Karpas-422 (cell line): Measurements from ENCODE around the gene ART5. TPM values are rescaled to one million over a fixed set of nuclear protein-coding genes. Genes with fewer than 3 reads are reported as not detected.
A peak's percentile ranks its signal among the peaks of the same experiment; 100 is the strongest.

Experiments
- DNase-seq: peaks from one replicate; pipeline ENCODE4 v3.0.0-alpha.2; 2015
- H2AFZ ChIP-seq: fragments of 200-600 bp; sonication (generic); 2 replicates; pipeline ENCODE4 v1.6.1; 2014; ENCODE audit warnings: antibody characterized with exemption, low read length, mixed read lengths
- H3K27ac ChIP-seq: fragments of 200-600 bp; sonication (generic); 2 replicates; pipeline ENCODE4 v1.5.1; 2014; ENCODE audit warnings: mild to moderate bottlenecking, low read length, moderate library complexity
- H3K27me3 ChIP-seq: fragments of 200-600 bp; sonication (generic); 2 replicates; pipeline ENCODE4 v1.6.1; 2014; ENCODE audit warnings: low read length, mixed read lengths
- H3K36me3 ChIP-seq: fragments of 200-600 bp; sonication (generic); 2 replicates; pipeline ENCODE4 v1.6.1; 2014; ENCODE audit warnings: low read length, mixed read lengths; ENCODE audit not compliant: insufficient read depth
- H3K4me1 ChIP-seq: fragments of 200-600 bp; sonication (generic); 2 replicates; pipeline ENCODE4 v1.6.1; 2014; ENCODE audit warnings: mild to moderate bottlenecking, low read length, mixed read lengths
- H3K4me2 ChIP-seq: fragments of 200-600 bp; sonication (generic); 2 replicates; pipeline ENCODE4 v1.6.1; 2014; ENCODE audit warnings: low read length, low read depth, mild to moderate bottlenecking; ENCODE audit not compliant: poor library complexity, severe bottlenecking
- H3K4me3 ChIP-seq: fragments of 200-600 bp; sonication (generic); 2 replicates; pipeline ENCODE4 v1.5.1; 2014; ENCODE audit warnings: mild to moderate bottlenecking, antibody characterized with exemption, low read length, mixed read lengths
- H3K79me2 ChIP-seq: fragments of 200-600 bp; sonication (generic); 2 replicates; pipeline ENCODE4 v1.6.1; 2014; ENCODE audit warnings: mild to moderate bottlenecking, low read length, mixed read lengths
- H3K9ac ChIP-seq: fragments of 200-600 bp; sonication (generic); 2 replicates; pipeline ENCODE4 v1.6.0; 2014; ENCODE audit warnings: low read length
- H3K9me2 ChIP-seq: fragments of 200-600 bp; sonication (generic), shearing (Covaris generic); replicated peaks from 2 replicates; pipeline ENCODE4 v1.6.0; 2014; ENCODE audit warnings: mild to moderate bottlenecking, low read length, moderate library complexity; ENCODE audit not compliant: insufficient read depth
- H3K9me3 ChIP-seq: fragments of 300-700, 200-600 bp; sonication (generic); 2 replicates; pipeline ENCODE4 v1.6.1; 2014; ENCODE audit warnings: low read length, mixed read lengths
- H4K20me1 ChIP-seq: fragments of 200-600 bp; sonication (generic); 2 replicates; pipeline ENCODE4 v1.6.1; 2014; ENCODE audit warnings: mild to moderate bottlenecking, antibody characterized with exemption, low read length, low read depth; ENCODE audit not compliant: insufficient read depth
- total RNA-seq: library from RNA; depleted of rRNA; stranded (reverse); fragments of >200 nt; shearing (Covaris generic); gene quantifications from 2 replicates; pipeline ENCODE4 v1.2.3, GENCODE V29; 2014; ENCODE audit warnings: low replicate concordance; rRNA removed

The ART5 gene, protein sequence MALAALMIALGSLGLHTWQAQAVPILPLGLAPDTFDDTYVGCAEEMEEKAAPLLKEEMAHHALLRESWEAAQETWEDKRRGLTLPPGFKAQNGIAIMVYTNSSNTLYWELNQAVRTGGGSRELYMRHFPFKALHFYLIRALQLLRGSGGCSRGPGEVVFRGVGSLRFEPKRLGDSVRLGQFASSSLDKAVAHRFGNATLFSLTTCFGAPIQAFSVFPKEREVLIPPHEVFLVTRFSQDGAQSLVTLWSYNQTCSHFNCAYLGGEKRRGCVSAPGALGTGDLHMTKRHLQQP
- not detected in 2 replicates for total RNA-seq

DNA sequence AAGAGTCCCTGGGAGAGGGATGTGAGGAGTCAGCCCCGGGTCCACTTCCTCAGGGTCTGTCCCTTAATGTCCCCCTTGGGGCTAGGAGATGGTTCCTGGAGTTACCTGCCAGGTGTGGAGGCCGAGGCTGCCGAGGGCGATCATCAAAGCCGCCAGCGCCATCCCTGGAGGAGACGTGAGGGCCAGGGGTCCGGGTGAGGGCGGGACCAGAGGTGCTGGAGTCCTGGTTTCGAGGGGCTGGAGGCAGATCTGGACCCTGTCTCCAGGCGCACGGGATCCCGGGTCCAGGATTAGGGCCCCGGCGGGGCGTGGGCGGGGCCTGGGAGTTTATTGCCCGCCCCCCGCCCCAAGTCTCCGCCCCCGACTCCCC lies at the start of gene ART5:
Gene ART5 (minus strand): TSS at position 292 of the 370 bp plus-strand sequence. CDS start 130 bp downstream, at position 162.
- no peaks in the 10 kb centered on the region for H3K36me3 ChIP-seq
- no peak within 1 kb of the TSS for H3K27ac ChIP-seq
- H3K9me3 ChIP-seq: no peaks in the 10 kb centered on the region
- H3K4me3 ChIP-seq: no peak within 1 kb of the TSS
- H3K9me2 ChIP-seq: no peaks in the 10 kb centered on the region
- no peaks in the 10 kb centered on the region for H3K4me1 ChIP-seq
- no peak within 1 kb of the TSS for H3K4me2 ChIP-seq
- H2AFZ ChIP-seq: no peak within 1 kb of the TSS
- DNase-seq: peak; percentile 12
- no peaks in the 10 kb centered on the region for H4K20me1 ChIP-seq
- no peaks in the 10 kb centered on the region for H3K27me3 ChIP-seq
- H3K9ac ChIP-seq: no peak within 1 kb of the TSS
- H3K79me2 ChIP-seq: no peaks in the 10 kb centered on the region

DNA sequence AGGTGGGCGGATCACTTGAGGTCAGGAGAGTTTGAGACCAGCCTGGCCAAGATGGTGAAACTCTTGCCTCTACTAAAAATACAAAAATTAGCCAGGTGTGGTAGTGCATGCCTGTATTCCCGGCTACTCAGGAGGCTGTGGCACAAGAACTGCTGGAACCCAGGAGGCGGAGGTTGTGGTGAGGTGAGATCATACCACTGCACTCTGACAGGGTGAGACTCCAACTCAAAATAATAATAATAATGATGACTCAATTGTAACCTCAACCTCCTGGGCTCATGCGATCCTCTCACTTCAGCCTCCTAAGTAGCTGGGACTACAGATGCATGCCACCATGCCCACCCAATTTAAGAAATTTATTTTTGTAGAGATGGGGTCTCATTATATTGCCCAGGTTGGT lies 45.0 kb upstream of the ART5 start:
- Histone ChIP-seq H3K36me3 (peaks cover 62% of the 10 kb centered on the region; the same call in 1 of the 2 replicates), H3K9me2 (no peaks in the 10 kb centered on the region)

GRCh38 chr11:3685923-3686322 lies 44.1 kb upstream of the ART5 start:
- Histone ChIP-seq H3K36me3 (peaks cover 62% of the 10 kb centered on the region; the same call in 1 of the 2 replicates), H3K4me3 (no peak overlapping the region), H3K79me2 (no peaks in the 10 kb centered on the region), H3K9me2 (no peaks in the 10 kb centered on the region), H4K20me1 (no peaks in the 10 kb centered on the region), H3K27me3 (no peaks in the 10 kb centered on the region), H3K4me2 (no peak overlapping the region), H3K9ac (no peak overlapping the region), H2AFZ (no peak overlapping the region), H3K27ac (no peak overlapping the region), H3K4me1 (no peaks in the 10 kb centered on the region), H3K9me3 (no peaks in the 10 kb centered on the region)
- DNase-seq: no peak

More for the DNA sequence above, 45.0 kb upstream of the ART5 start:
- Histone ChIP-seq H3K4me3 (no peak overlapping the region), H3K4me2 (no peak overlapping the region), H3K79me2 (no peaks in the 10 kb centered on the region), H4K20me1 (no peaks in the 10 kb centered on the region), H2AFZ (no peak overlapping the region), H3K4me1 (no peaks in the 10 kb centered on the region), H3K27ac (no peak overlapping the region), H3K27me3 (no peaks in the 10 kb centered on the region), H3K9me3 (no peaks in the 10 kb centered on the region), H3K9ac (no peak overlapping the region)
- DNase-seq: no peak

GRCh38 chr11:3684819-3685172 lies 43.0 kb upstream of the ART5 start:
- DNase-seq: no peak
- H3K9ac ChIP-seq: no peak overlapping the region

DNA sequence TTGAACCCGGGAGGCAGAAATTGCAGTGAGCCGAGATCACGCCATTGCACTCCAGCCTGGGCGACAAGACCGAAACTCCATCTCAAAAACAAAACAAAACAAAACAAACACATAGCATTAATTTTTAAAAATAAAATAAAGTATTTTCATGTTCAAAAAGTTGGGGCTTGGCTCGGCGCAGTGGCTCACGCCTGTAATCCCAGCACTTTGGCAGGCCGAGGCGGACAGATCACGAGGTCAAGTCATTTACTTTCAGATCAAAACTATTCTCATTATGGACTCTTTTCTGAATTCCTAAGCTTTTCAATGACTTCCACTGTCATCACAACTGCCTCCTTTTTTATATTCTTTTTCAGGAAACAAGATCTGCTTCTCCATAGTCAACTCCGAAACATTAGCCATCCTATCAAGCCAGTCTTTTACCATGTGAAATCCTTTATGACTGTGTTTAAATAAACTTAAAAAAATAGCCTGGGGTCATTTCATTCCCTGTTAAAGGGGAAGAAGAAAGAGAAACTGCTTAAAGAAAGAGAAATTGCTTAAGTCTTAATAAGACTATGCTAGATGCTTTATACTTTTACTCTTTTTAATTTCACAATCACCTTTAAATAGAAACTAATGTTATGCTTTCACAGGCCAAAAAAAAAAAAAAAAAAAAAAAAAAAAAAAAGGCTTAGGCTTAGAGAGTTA lies 42.5 kb upstream of the ART5 start:
- Histone ChIP-seq H3K27me3 (no peaks in the 10 kb centered on the region), H3K9me2 (no peaks in the 10 kb centered on the region), H3K27ac (no peak overlapping the region), H3K4me1 (no peaks in the 10 kb centered on the region), H3K9me3 (no peaks in the 10 kb centered on the region), H3K4me3 (no peak overlapping the region), H3K36me3 (peaks cover 67% of the 10 kb centered on the region), H3K79me2 (no peaks in the 10 kb centered on the region), H3K4me2 (no peak overlapping the region), H2AFZ (no peak overlapping the region), H4K20me1 (no peaks in the 10 kb centered on the region), H3K9ac (no peak overlapping the region)
- DNase-seq: no peak

More at GRCh38 chr11:3684819-3685172, 43.0 kb upstream of the ART5 start:
- no peaks in the 10 kb centered on the region for H3K9me2 ChIP-seq
- H3K9me3 ChIP-seq: no peaks in the 10 kb centered on the region
- no peaks in the 10 kb centered on the region for H4K20me1 ChIP-seq
- no peak overlapping the region for H3K4me2 ChIP-seq
- H3K36me3 ChIP-seq: peaks cover 62% of the 10 kb centered on the region; the same call in 1 of the 2 replicates
- H3K79me2 ChIP-seq: no peaks in the 10 kb centered on the region
- H2AFZ ChIP-seq: no peak overlapping the region
- H3K27me3 ChIP-seq: no peaks in the 10 kb centered on the region
- H3K4me1 ChIP-seq: no peaks in the 10 kb centered on the region
- no peak overlapping the region for H3K4me3 ChIP-seq
- no peak overlapping the region for H3K27ac ChIP-seq

DNA sequence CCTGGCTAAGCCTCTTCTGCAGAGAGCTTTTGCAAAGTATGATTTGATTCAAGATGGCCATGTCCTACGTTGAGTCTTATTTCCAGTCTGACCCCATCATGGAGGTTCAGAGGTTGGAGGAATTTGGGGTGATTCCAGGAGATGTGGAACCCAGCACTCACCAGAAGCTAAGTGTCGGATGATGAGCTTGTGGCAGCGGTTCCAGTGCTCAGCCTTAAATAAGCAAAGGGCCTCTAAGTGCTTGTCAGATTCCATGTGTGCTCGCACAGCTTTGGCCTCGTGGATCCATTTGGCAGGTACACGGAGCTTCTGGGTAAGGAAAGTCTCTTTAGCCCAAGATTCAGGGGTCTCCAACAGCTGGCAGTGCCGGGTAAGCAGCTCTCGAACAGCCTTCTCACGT lies 41.2 kb upstream of the ART5 start:
- DNase-seq: no peak
- Histone ChIP-seq H3K4me3 (no peak overlapping the region), H3K4me2 (no peak overlapping the region), H3K36me3 (peaks cover 79% of the 10 kb centered on the region), H2AFZ (no peak overlapping the region), H3K9ac (no peak overlapping the region), H3K9me3 (no peaks in the 10 kb centered on the region), H4K20me1 (no peaks in the 10 kb centered on the region), H3K4me1 (no peaks in the 10 kb centered on the region), H3K9me2 (no peaks in the 10 kb centered on the region), H3K27me3 (no peaks in the 10 kb centered on the region), H3K27ac (no peak overlapping the region), H3K79me2 (no peaks in the 10 kb centered on the region)

- no peak overlapping the region for H2AFZ ChIP-seq
- DNase-seq: no peak
- no peaks in the 10 kb centered on the region for H3K9me2 ChIP-seq
- no peaks in the 10 kb centered on the region for H3K4me1 ChIP-seq
- peaks cover 80% of the 10 kb centered on the region for H3K36me3 ChIP-seq
- H3K9ac ChIP-seq: no peak overlapping the region
- H3K4me2 ChIP-seq: no peak overlapping the region
- H3K9me3 ChIP-seq: no peaks in the 10 kb centered on the region
- H3K27me3 ChIP-seq: no peaks in the 10 kb centered on the region
- H4K20me1 ChIP-seq: no peaks in the 10 kb centered on the region
- no peaks in the 10 kb centered on the region for H3K79me2 ChIP-seq
- H3K4me3 ChIP-seq: no peak overlapping the region
- H3K27ac ChIP-seq: no peak overlapping the region
Measured at GRCh38 chr11:3679077-3679476, 37.3 kb upstream of the ART5 start.

- H3K27me3 ChIP-seq: no peaks in the 10 kb centered on the region
- H3K9me3 ChIP-seq: no peaks in the 10 kb centered on the region
- no peak for DNase-seq
- H2AFZ ChIP-seq: no peak overlapping the region
- no peaks in the 10 kb centered on the region for H3K9me2 ChIP-seq
- no peaks in the 10 kb centered on the region for H3K79me2 ChIP-seq
- H4K20me1 ChIP-seq: no peaks in the 10 kb centered on the region
- no peaks in the 10 kb centered on the region for H3K4me1 ChIP-seq
- no peak overlapping the region for H3K4me3 ChIP-seq
- H3K36me3 ChIP-seq: peaks cover 61% of the 10 kb centered on the region
- H3K4me2 ChIP-seq: no peak overlapping the region
- no peak overlapping the region for H3K9ac ChIP-seq
- H3K27ac ChIP-seq: no peak overlapping the region
Measured at GRCh38 chr11:3675971-3676370, 34.2 kb upstream of the ART5 start.
